Stimulated activated CD4-positive, alpha-beta T cell treated with anti-CD3 and anti-CD28 coated beads, Interleukin-4, amount 100 ng/mL, for 1 hour (primary cell): ENCODE measurements around the gene MAD2L1.
A peak's percentile ranks its signal among the peaks of the same experiment; 100 is the strongest.
"Not testable (repeated sequence)": the region's sequence is repeated elsewhere in the genome, so short reads cannot be mapped to it uniquely, and the experiment has no call there.

ENCODE experiments used
- DNase-seq: peaks from one replicate; pipeline ENCODE4 v3.0.0-alpha.2; 2020

The MAD2L1 gene

GRCh38 chr4:120066517-120067340 lies at the start of gene MAD2L1:
TSS of gene MAD2L1 (minus strand) at chr4:120066848. CDS start at chr4:120066734, 114 bp downstream.
- DNase-seq, result peak; percentile 98

- no peak for DNase-seq
These were observed 45.1 kb upstream of the MAD2L1 start for GRCh38 chr4:120111745-120112144.

- DNase-seq, result no peak
These were observed 42.8 kb upstream of the MAD2L1 start for GRCh38 chr4:120109406-120109805.

GRCh38 chr4:120105472-120105871 lies 38.8 kb upstream of the MAD2L1 start:
- DNase-seq, result no peak

GRCh38 chr4:120096508-120097297 lies 30.1 kb upstream of the MAD2L1 start:
- no peak for DNase-seq

- DNase-seq, result no peak
These were observed 21.9 kb upstream of the MAD2L1 start for GRCh38 chr4:120088507-120088906.

GRCh38 chr4:120088066-120088465 lies 21.4 kb upstream of the MAD2L1 start:
- not testable (repeated sequence) for DNase-seq

- no peak for DNase-seq
These were observed 19.1 kb upstream of the MAD2L1 start for GRCh38 chr4:120085705-120086104.

GRCh38 chr4:120084327-120084726 lies 17.7 kb upstream of the MAD2L1 start:
- DNase-seq, result no peak

- DNase-seq, result no peak
These were observed 16.5 kb upstream of the MAD2L1 start for GRCh38 chr4:120083152-120083551.

GRCh38 chr4:120082251-120082650 lies 15.6 kb upstream of the MAD2L1 start:
- no peak for DNase-seq

GRCh38 chr4:120081726-120082125 lies 15.1 kb upstream of the MAD2L1 start:
- no peak for DNase-seq

- DNase-seq, result no peak
These were observed 13.9 kb upstream of the MAD2L1 start for GRCh38 chr4:120080533-120080932.

- no peak for DNase-seq
These were observed 13.3 kb upstream of the MAD2L1 start for GRCh38 chr4:120079839-120080520.

- no peak for DNase-seq
These were observed 11.6 kb upstream of the MAD2L1 start for GRCh38 chr4:120078216-120078615.

GRCh38 chr4:120071192-120071795 lies 4.6 kb upstream of the MAD2L1 start:
- peak; percentile 23 for DNase-seq

GRCh38 chr4:120070196-120070595 lies 3.5 kb upstream of the MAD2L1 start:
- no peak for DNase-seq

GRCh38 chr4:120065974-120066516 lies 603 bp downstream of the MAD2L1 start:
- no peak for DNase-seq

GRCh38 chr4:120064887-120065286 lies 1.8 kb downstream of the MAD2L1 start:
- DNase-seq, result no peak

GRCh38 chr4:120063711-120064110 lies 2.9 kb downstream of the MAD2L1 start:
- not testable (repeated sequence) for DNase-seq

- no peak for DNase-seq
These were observed 3.9 kb downstream of the MAD2L1 start for GRCh38 chr4:120062663-120063195.

GRCh38 chr4:120059036-120059435 lies 7.6 kb downstream of the MAD2L1 start:
- no peak for DNase-seq
